Stomach smooth muscle (tissue), 2 donors: ENCODE results near the gene SAT1.
"Not testable (repeated sequence)": the region's sequence is repeated elsewhere in the genome, so short reads cannot be mapped to it uniquely, and the experiment has no call there.

Experiments used
- H3K27ac ChIP-seq: one replicate; pipeline ENCODE4 v1.7.0; 2013; ENCODE audit warnings: mild to moderate bottlenecking, low read length, inconsistent platforms
- H3K27me3 ChIP-seq, 2 donors: one replicate each; pipeline ENCODE4 v1.7.0; 2013; ENCODE audit warnings: low read length in 2 of 2; ENCODE audit not compliant: insufficient read depth in 2 of 2, control insufficient read depth in 1 of 2
- H3K36me3 ChIP-seq, 2 donors: one replicate each; pipeline ENCODE4 v1.7.0; 2013; ENCODE audit warnings: low read length in 2 of 2; ENCODE audit not compliant: control insufficient read depth in 2 of 2, insufficient read depth in 2 of 2
- H3K4me1 ChIP-seq: one replicate; pipeline ENCODE4 v1.7.0; 2013; ENCODE audit warnings: low read length; ENCODE audit not compliant: control insufficient read depth, insufficient read depth
- H3K4me3 ChIP-seq, 2 donors: one replicate each; pipeline ENCODE4 v1.7.0; 2013; ENCODE audit warnings: low read length in 2 of 2
- H3K9ac ChIP-seq, 2 donors: one replicate each; pipeline ENCODE4 v1.7.0; 2013; ENCODE audit warnings: low read length in 2 of 2, mild to moderate bottlenecking in 1 of 2
- H3K9me3 ChIP-seq, 2 donors: one replicate each; pipeline ENCODE4 v1.7.0; 2013; ENCODE audit warnings: low read length in 2 of 2; ENCODE audit not compliant: control insufficient read depth in 2 of 2
- donor health status: healthy.
- donor health status: Pancreatic carcinoma.

SAT1 gene

DNA sequence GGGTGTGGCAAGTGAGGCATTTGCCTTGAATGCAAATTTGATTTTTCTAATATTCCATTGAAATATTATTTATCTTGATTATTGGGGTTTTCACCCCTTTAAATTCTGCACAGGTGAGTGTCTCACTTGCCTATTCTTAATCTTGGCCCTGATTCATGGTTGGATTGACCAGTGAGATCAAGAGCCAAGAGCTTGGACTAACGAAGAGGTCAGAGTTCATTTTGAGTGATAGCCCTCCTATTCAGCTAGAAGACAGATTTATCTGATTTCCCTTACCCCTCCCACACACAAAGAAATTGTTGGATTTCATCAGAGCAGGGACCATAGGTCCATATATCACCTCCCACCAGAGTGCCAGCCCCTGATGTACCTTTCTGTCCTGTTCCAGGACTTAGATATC lies 28.3 kb upstream of the SAT1 start:
- Histone ChIP-seq H3K27ac (no peak overlapping the region), H3K4me3 (no peak overlapping the region), H3K9ac (no peak overlapping the region), H3K4me1 (no peaks in the 10 kb centered on the region), H3K9me3 (no peaks in the 10 kb centered on the region), H3K27me3 (no peaks in the 10 kb centered on the region), H3K36me3 (no peaks in the 10 kb centered on the region)

DNA sequence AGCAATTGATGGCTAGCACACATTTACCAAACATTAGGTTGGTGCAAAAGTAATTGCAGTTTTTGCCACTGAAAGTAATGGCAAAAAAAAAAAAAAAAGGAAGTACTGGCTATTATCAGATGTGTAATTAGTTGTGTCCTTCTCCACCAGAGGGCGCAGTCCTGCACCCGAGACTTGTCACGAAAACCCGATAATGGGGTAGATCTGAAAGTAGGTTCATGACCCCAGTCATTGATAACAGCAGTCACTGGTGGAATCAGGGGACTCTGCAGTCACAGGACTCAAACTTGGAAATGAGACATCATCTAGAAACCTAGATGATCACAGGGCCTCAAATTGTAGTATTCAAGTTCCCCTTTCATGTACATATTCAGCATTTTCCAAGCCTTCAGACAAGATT lies 26.8 kb upstream of the SAT1 start:
- Histone ChIP-seq H3K27me3 (no peaks in the 10 kb centered on the region), H3K9ac (no peak overlapping the region), H3K4me3 (no peak overlapping the region), H3K27ac (no peak overlapping the region), H3K4me1 (no peaks in the 10 kb centered on the region), H3K36me3 (no peaks in the 10 kb centered on the region), H3K9me3 (no peaks in the 10 kb centered on the region)

DNA sequence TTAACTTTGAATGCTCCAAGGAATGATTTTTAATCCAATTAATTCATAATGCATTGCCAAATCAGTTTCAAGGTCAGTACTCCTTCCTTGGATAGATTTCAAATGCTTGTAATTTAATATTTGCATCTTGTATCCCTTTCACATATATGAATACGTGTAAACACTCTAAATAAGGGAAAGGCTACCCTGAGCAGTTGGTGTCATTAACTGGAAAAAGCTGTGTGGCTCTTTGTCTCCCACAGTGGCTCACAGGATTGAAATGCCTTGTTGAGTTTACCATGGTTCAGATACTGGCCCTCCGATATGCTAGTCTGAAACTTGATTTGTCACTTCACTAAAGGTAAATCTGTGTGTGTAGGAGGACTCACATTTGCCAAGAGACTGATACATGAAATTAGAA lies 23.2 kb upstream of the SAT1 start:
- no peaks in the 10 kb centered on the region for H3K27me3 ChIP-seq
- H3K4me3 ChIP-seq = no peak overlapping the region
- no peaks in the 10 kb centered on the region for H3K9me3 ChIP-seq
- no peak overlapping the region for H3K9ac ChIP-seq
- no peaks in the 10 kb centered on the region for H3K36me3 ChIP-seq
- H3K4me1 ChIP-seq = no peaks in the 10 kb centered on the region
- no peak overlapping the region for H3K27ac ChIP-seq

DNA sequence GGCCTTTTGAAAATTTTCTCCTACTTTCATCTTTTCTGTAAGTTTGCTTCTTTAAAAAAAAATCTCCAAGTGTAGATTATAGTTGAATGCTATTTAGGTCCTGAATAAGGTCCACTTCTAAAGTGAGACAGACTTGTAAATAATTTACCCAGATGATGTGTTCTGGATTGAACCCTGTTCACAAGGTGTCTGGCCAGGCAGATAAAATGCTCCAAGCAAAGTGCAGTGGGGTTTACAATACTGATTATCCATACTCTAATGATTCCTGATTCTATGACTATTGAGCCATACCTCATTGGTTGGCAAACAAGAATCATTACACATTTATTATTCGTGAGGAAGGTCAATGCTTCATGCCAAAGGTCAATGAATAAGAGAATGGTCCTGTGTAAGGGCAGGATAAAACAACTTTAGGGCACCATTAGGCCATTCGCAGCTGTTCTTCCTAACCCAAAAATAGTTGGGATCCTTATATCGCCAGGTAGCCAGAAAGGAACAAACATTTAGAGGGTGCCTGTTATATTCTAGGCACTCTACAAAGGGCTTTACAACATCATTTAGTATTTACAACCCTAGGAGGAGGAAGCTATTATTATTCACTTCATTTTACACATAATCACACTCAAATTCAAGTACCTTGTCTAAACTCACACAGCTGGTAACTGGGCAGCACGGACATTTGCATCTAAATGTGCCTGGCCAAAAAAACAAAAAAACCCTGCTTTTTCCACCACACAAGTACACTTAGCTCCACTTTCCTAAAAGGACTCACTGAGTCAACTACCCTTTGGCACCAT lies 18.6 kb upstream of the SAT1 start:
- H3K36me3 ChIP-seq = no peaks in the 10 kb centered on the region
- no peak overlapping the region for H3K9ac ChIP-seq
- H3K27me3 ChIP-seq = no peaks in the 10 kb centered on the region
- H3K4me3 ChIP-seq = no peak overlapping the region
- no peak overlapping the region for H3K27ac ChIP-seq
- no peaks in the 10 kb centered on the region for H3K9me3 ChIP-seq
- no peaks in the 10 kb centered on the region for H3K4me1 ChIP-seq

DNA sequence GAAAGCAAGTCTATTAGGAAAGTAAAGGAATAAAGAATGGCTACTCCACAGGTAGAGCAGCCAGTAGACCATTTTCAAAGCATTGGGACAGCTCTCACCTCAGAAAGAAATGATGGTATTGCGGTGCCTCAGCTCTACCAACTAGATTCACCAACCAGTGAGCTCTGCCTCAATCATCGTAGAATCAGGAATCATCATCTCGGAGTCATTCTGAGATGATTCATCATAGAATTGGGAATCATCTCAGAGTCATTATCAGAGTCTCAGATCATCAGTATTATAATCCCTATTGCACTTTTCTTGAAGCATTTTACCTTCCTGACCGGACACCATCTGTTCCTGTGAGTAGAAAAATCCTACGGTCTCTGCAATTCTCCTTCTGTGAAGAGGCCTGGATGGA lies 17.5 kb upstream of the SAT1 start:
- H3K27me3 ChIP-seq = peaks cover 0 to 2% of the 10 kb centered on the region in 2 donors
- no peaks in the 10 kb centered on the region for H3K4me1 ChIP-seq
- no peak overlapping the region for H3K9ac ChIP-seq
- H3K27ac ChIP-seq = no peak overlapping the region
- no peaks in the 10 kb centered on the region for H3K9me3 ChIP-seq
- no peaks in the 10 kb centered on the region for H3K36me3 ChIP-seq
- H3K4me3 ChIP-seq = no peak overlapping the region

DNA sequence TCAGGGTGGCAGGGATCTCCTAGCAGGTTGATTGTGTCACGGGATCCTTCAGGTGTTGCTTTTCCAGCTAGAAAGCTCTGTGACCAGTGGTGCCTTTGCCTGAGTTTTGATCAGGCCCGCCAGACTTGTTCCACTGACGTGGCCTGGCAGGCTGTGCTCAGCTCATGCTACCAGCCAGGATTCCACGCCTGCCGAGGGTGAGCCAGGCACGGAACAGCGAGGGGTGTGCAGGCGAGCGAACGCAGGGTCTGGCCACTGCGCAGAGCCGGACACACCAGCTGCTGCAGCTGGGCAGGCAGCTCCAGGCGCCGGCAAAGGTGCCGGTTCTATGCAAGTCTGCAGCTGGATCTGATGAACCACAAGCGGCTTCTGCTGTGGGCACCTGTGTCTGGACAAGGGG lies 17.1 kb upstream of the SAT1 start:
- Histone ChIP-seq H3K27ac (no peak overlapping the region), H3K4me1 (no peaks in the 10 kb centered on the region), H3K9ac (no peak overlapping the region), H3K4me3 (no peak overlapping the region), H3K36me3 (no peaks in the 10 kb centered on the region), H3K9me3 (no peaks in the 10 kb centered on the region), H3K27me3 (peaks cover 0 to 2% of the 10 kb centered on the region in 2 donors)

DNA sequence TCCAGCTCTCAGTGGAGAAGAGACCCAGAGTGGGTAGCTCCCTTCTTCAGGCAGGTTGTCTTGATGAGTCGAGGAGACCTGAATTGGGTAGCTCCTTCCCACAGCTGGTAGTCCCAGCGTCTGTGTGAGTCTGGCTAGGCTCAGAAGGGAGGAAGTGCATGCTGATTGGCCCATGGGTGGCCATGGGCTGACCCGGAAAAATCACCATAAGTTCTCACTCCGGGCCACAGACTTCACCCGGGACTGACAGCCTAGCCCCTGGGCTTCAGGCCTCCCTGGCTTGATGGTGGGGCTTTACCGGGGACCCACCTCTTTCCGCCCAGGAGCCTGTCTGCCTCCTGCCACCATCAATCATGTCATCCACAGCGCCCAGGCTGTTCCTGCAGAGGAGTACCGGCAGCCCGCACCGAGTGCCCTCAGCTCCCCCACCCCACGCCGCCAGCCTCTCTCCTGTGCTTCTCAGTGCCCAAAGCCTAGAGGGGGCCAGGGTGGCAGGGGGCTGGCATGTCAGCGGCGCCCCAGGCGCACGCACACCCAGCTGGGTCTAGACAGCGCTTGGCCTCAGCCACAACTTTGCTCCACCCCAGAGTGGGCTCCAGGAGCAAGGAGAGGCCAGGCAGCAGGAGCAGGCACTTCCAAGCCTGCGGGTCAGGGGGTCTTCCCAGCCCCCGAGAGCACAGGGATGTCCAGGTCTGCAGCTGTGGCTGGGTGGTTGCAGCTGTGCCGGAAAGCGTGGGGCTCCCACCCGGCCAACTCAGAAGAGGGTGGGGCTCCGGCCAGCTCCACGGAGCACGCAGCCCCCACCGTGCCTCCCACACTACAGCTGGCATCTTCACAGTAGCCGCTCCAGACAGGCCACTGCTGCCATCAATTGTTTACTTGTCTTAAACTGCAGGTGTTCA lies 16.1 kb upstream of the SAT1 start:
- H3K4me1 ChIP-seq = no peaks in the 10 kb centered on the region
- H3K9ac ChIP-seq = no peak overlapping the region
- H3K27ac ChIP-seq = no peak overlapping the region
- no peaks in the 10 kb centered on the region for H3K36me3 ChIP-seq
- no peak overlapping the region for H3K4me3 ChIP-seq
- H3K27me3 ChIP-seq = peaks cover 0 to 2% of the 10 kb centered on the region in 2 donors
- H3K9me3 ChIP-seq = no peaks in the 10 kb centered on the region

DNA sequence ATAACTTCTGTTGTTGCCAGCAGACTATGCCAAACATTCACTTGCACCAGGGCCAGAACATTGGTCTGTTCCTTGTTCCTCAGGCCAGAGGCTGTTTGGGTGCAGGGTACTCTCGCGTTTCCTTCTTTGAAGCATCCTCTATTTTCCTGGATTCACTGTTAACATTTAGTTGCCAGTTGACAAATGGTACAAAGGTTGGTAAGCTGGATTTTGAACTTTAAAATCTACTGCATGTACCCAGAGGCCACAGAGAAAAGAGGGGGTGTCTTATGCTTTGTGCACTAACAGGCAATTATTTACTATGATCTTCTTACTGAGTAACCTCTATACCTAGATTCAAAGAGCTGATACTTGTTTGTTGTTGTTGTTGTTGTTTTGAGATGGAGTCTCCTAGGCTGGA lies 12.8 kb upstream of the SAT1 start:
- no peak overlapping the region for H3K9ac ChIP-seq
- H3K4me1 ChIP-seq = no peaks in the 10 kb centered on the region
- H3K36me3 ChIP-seq = no peaks in the 10 kb centered on the region
- H3K27ac ChIP-seq = no peak overlapping the region
- H3K4me3 ChIP-seq = no peak overlapping the region
- peaks cover 0 to 2% of the 10 kb centered on the region in 2 donors for H3K27me3 ChIP-seq
- no peaks in the 10 kb centered on the region for H3K9me3 ChIP-seq

DNA sequence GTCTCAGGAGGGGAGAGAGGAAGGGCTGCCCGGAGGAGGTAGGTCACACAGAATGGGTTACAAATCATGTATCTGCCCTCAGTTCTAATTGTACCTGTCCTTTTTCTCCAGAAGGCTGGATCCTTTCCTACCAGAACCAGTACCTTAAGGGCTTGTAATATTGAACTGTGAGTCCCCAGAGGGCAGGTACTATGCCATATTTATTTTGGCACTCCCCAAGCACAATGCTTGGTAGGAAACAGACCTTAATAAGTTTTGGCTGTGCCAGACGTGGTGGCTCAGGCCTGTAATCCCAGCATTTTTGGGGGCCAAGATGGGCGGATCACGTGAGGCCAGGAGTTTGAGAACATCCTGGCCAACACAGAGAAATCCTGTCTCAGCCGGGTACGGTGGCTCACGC lies 11.9 kb upstream of the SAT1 start:
- not testable (repeated sequence) for H3K4me1 ChIP-seq, H3K27ac ChIP-seq, H3K9ac ChIP-seq, H3K36me3 ChIP-seq, H3K9me3 ChIP-seq, H3K4me3 ChIP-seq, H3K27me3 ChIP-seq

DNA sequence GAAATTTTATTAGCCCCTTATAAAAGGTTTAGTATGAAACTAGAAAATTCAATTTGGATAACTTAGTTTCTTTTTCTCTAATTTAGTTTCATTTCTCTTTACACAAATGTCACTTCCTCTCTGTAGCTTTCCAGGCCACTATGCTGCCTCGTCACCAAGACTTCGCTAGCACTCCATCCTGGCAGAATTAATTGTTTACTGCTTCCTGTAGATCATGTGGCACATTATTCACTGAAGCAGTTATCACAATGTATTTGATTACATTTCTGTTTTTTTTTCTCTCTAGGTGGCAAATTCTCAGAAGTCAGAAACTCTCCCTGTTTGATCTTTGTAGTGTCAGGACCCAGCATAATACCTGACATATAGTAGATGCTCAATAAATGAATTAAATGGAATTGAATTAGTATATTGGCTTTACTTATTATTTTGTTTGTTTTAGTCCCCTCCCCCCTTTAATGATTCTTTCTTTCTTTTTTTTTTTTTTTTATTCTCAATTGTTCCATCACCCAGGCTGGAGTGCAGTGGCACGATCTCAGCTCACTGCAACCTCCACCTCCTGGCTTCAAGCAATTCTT lies 9.3 kb upstream of the SAT1 start:
- no peaks in the 10 kb centered on the region for H3K36me3 ChIP-seq
- H3K9ac ChIP-seq = no peak overlapping the region
- no peak overlapping the region for H3K4me3 ChIP-seq
- no peaks in the 10 kb centered on the region for H3K9me3 ChIP-seq
- H3K4me1 ChIP-seq = no peaks in the 10 kb centered on the region
- H3K27ac ChIP-seq = no peak overlapping the region
- H3K27me3 ChIP-seq = peaks cover 0 to 2% of the 10 kb centered on the region in 2 donors
